Stimulated activated CD4-positive, alpha-beta T cell treated with anti-CD3 and anti-CD28 coated beads, TNF-alpha, amount 100 ng/mL, for 48 hours (primary cell): ENCODE measurements around the gene CXCL11.
"Not testable (repeated sequence)": the region's sequence is repeated elsewhere in the genome, so short reads cannot be mapped to it uniquely, and the experiment has no call there.

ENCODE experiments used
- DNase-seq, 3 donors: peaks; one replicate each; pipeline ENCODE4 v3.0.0-alpha.2; 2020; ENCODE audit warnings: low read depth in 3 of 3

CXCL11 gene

DNA sequence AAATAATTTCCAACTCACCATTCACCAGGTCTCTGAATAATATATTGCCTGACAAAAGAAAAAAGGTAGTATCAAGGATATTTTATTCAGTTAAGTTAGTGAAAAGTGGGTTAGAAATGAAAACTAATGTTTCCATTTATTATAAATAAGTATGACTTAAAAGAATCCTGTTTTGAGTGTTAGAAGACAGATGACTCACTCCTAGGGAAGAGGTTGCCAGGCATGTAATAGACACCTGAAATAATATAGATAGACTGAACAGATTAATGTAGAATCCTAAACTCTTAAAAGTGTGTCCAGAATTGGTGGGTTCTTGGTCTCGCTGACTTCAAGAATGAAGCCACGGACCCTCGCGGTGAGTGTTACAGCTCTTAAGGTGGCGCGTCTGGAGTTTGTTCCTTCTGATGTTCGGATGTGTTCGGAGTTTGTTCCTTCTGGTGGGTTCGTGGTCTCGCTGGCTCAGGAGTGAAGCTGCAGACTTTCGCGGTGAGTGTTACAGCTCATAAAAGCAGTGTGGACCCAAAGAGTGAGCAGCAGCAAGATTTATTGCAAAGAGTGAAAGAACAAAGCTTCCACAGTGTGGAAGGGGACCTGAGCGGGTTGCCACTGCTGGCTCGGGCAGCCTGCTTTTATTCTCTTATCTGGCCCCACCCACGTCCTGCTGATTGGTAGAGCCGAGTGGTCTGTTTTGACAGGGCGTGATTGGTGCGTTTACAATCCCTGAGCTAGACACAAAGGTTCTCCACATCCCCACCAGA is 6.5 kb upstream of the CXCL11 start:
- not testable (repeated sequence) for DNase-seq

DNA sequence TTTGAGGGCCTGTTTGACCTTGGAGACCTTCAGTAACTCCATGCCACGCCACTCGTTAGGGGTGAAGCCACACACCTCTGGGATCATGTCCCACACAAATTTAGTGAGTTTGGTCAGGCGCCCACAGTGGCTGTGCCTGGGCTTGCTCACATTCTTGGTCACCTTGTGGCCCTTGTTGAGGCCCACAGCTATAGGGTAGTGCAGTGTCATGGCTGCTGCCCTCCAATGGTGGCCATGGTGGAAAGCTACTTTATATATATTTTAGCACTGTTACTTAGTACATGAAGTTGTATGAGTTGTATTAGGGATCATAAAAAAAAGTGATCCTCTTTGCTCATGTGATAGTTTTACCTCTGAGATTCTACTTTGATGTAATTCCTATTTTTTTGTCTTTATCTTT is 985 bp upstream of the CXCL11 start:
- DNase-seq, result no peak

DNA sequence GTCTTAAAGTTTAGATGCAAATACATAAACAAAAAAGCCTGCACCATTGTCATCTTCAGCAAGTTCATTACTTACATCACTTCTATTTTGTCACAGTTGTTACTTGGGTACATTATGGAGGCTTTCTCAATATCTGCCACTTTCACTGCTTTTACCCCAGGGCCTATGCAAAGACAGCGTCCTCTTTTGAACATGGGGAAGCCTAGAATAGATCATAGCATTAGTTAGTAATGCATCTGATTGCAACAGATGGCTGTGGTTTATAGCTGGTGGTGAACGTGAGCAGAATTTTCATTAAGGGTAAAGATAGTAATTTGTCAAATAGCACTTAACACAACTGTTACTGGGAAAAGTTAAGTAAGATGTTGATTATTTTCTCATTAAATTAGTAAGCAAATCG is 729 bp downstream of the CXCL11 start:
- DNase-seq, result no peak

GRCh38 chr4:76029300-76029699 is 6.6 kb downstream of the CXCL11 start:
- no peak for DNase-seq

GRCh38 chr4:76028350-76028765 is 7.5 kb downstream of the CXCL11 start:
- no peak for DNase-seq

GRCh38 chr4:76024065-76024464 is 11.8 kb downstream of the CXCL11 start:
- no peak for DNase-seq

DNA sequence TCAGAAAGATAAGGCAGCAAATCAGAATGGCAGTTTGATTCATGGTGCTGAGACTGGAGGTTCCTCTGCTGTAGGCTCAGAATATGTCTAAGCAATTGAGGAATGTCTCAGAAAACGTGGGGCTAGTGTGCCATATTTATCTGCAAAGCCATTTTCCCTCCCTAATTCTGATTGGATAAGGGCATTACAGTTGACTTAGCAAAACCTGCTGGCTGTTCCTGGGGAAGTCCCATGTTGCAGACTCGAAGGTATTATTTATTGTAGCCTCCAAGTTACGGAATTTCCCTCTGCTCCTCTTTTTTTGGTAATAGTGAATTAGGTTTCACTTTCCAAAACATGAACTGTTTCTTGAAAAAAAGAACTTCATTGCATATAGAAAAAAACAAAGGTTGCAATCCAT is 12.5 kb downstream of the CXCL11 start, which contains the start of gene CXCL10:
TSS of gene CXCL10 (minus strand) at position 109 of the 400 bp plus-strand sequence. CDS start at position 43, 66 bp downstream.
- no peak for DNase-seq

DNA sequence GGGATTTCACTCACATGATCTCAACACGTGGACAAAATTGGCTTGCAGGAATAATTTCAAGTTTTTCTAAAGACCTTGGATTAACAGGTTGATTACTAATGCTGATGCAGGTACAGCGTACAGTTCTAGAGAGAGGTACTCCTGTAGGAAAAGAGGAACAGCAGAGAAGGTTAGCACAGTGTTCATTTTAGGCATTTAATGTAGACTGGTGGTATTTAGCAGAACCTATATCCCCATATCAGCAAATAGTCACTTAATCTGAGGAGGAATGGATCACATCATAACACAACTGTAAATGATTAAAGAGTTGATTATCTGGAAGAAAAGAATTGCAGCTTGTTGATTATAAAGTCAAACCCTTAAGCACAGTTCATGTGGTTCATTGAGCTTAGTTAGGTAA is 13.2 kb downstream of the CXCL11 start:
- DNase-seq, result no peak

- no peak for DNase-seq
These were observed 13.8 kb downstream of the CXCL11 start for GRCh38 chr4:76022031-76022430.

DNA sequence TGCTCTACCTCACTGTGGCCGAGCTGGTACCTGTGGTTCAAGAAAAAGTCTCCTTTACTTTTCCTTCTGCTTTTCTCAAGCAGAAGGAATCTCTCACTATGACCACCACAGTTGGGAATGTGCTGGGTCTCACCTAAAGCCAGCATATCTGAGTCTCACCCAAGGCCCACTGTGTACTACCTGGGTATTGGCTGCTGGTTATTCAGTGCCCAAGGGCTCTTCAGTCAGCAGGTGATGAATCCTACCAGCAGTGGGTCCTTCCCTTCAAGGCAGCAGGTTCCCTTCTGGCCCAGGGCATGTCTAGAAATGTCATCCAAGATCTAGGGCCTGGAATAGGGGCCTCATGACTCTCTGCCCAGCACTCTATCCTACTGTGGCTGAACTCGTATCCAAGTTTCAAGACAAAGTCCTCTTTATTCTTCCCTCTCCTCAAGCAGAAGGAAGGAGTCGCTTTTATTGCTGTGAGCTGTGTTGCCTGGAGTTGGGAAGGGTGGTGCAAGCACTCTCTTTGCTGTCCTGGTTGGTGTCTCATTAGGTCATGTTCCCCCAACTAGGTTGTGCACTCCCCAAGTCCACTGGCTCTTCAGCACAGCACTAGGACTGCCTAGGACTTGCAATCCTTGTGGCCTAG is 18.7 kb downstream of the CXCL11 start:
- no peak for DNase-seq

DNA sequence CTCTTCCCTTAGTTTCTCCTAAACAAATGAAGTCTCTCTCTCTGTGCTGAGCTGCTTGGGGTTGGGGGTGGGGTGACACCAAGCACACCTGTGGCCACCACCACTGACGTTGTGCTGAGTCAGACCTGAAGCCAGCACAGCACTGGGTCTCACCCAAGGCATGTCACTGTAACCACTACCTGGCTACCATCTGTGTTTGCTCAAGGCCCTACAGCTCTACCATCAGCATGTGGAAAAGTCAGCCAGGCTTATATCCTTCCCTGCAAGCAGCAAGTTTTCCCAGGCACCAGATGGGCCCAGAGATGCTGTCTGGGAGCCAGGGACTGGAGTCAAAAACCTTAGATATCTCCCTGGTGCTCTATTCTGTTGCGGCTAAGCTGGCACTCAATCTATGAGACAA is 19.5 kb downstream of the CXCL11 start:
- DNase-seq, result peak in 1 of 3 donors; percentile 8

DNA sequence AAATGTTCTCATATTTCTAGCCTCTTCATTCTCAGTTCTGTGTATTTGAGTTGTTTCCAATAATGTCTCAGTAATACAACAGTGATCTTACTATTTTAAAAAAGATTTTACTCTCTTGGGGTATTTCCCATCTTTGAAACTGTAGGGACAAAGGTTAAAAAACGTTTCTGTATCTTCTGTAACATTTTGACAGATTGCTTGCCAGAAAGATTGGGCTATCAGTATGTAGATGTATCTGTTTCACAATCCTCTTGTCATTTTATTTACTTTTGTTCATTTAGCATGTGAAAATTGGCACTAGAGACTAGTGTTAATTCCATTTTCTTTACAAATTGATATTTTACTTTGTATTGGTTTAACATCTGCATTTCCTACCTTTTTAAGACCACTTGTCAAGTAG is 22.3 kb downstream of the CXCL11 start:
- no peak for DNase-seq

- no peak for DNase-seq
These were observed 23.5 kb downstream of the CXCL11 start for GRCh38 chr4:76012388-76012801.

GRCh38 chr4:76011700-76012387 is 24.0 kb downstream of the CXCL11 start:
- no peak for DNase-seq

- DNase-seq, result no peak
These were observed 24.7 kb downstream of the CXCL11 start for GRCh38 chr4:76011018-76011670.

DNA sequence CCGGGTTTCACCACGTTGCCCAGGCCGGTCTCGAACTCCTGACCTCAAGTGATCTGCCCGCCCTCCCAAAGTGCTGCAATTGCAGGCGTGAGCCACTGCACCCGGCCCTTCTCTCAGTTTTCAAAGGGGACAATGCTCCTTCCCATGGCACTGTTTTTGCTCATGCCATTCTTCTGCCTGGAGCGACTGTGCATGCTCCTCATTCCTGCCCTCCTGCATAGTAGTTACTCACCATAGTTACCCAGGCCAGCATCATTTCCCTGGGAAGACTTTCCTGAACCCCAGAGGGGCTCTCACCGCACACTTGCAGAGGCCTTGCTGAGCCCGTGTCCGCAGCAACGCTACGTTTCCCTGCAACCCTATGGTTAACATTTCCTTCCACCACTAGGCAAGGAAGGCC is 25.3 kb downstream of the CXCL11 start:
- DNase-seq, result no peak

- DNase-seq, result no peak
These were observed 26.6 kb downstream of the CXCL11 start for GRCh38 chr4:76009311-76009710.

- DNase-seq, result no peak
These were observed 28.6 kb downstream of the CXCL11 start, which contains the start of gene CXCL9 for GRCh38 chr4:76007089-76007862. Gene CXCL9, minus strand, starts transcription at chr4:76007509. Its CDS starts 60 bp downstream, at chr4:76007449.

GRCh38 chr4:76003620-76004019 is 32.2 kb downstream of the CXCL11 start:
- no peak for DNase-seq

DNA sequence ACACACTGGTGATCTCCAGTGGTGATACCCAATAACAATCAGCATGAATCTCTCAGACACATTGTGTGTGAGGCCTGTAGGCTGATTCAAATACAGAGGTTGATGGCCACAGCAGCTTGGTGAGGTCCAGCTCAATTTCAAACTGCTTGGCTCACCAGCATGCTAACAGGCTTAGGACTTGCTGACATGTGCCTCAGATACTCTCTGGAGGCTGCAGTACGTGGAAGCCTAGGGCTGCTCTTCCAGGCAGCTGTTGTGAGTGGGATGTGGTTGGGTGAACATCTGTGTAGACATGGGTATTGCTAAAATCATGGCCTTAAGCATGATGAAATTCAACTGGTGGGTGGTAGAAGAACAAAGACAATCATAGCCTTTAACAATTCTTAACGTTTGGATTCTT is 32.8 kb downstream of the CXCL11 start:
- no peak for DNase-seq

GRCh38 chr4:76002176-76002575 is 33.7 kb downstream of the CXCL11 start:
- no peak for DNase-seq
